Sigmoid colon (tissue), 4 donors: ENCODE data around the gene PRRG1.

ENCODE experiments used
- CTCF ChIP-seq, 4 experiments: fragments of 450-650 bp in 3 of 4; fragments of 200-600 bp in 1 of 4; IDR thresholded peaks; one replicate each; pipeline ENCODE4 v1.5.1; 2016 to 2019; ENCODE audit warnings: antibody characterized with exemption in 4 of 4, mild to moderate bottlenecking in 3 of 4, moderate library complexity in 2 of 4
- POLR2AphosphoS5 ChIP-seq, 4 donors: sonication (generic); formaldehyde crosslinking; IDR thresholded peaks; one replicate each; pipeline ENCODE4 v1.6.1; 2017; ENCODE audit warnings: antibody characterized with exemption in 4 of 4

- no peak for TF ChIP-seq CTCF (IDR thresholded peaks at IDR 0.05)
- no peak for TF ChIP-seq POLR2AphosphoS5 (IDR thresholded peaks at IDR 0.05)
Measured at GRCh38 chrX:37378404-37378803, 29.2 kb downstream of the PRRG1 start.
